ENCODE results near the gene INPP4B. TPM values are rescaled to one million over a fixed set of nuclear protein-coding genes. Genes with fewer than 3 reads are reported as not detected.

The INPP4B gene
- total RNA-seq, 3 donors from 2014 or later = 15.8 to 113 (median 93.4) TPM

DNA sequence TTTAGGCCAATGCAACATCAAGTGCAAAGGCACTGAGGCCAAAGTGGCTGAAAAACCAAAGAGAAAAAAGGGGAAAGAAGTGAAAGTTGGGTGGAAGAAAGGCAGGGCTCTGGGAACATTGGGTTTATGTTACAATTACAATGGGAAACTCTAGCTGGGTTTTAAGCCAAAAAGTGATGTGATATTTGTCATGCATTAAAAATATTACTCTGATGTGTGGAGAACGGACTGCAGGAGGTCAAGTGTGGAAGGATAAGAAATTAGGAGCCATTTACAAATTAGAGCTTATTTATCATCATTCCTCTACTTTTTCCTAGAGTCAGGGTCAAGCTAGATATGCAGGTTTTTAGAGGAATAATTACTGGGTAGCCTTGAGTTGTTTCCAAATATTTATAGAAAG is 516.8 kb downstream of the INPP4B start:
- no peaks in the 10 kb centered on the region for H3K4me1 ChIP-seq
- intact Hi-C loops (cut with DNase I; ENCODE audit: low total_unique reads) = no loop called here
- no peak overlapping the region for H3K27ac ChIP-seq
- no peaks in the 10 kb centered on the region for H3K27me3 ChIP-seq
- H3K4me3 ChIP-seq = no peak overlapping the region
- DNase-seq (ENCODE audit: low spot score in 2 of 2) = no peak
- H3K9me3 ChIP-seq = no peaks in the 10 kb centered on the region
- TF ChIP-seq, protein P1, sequence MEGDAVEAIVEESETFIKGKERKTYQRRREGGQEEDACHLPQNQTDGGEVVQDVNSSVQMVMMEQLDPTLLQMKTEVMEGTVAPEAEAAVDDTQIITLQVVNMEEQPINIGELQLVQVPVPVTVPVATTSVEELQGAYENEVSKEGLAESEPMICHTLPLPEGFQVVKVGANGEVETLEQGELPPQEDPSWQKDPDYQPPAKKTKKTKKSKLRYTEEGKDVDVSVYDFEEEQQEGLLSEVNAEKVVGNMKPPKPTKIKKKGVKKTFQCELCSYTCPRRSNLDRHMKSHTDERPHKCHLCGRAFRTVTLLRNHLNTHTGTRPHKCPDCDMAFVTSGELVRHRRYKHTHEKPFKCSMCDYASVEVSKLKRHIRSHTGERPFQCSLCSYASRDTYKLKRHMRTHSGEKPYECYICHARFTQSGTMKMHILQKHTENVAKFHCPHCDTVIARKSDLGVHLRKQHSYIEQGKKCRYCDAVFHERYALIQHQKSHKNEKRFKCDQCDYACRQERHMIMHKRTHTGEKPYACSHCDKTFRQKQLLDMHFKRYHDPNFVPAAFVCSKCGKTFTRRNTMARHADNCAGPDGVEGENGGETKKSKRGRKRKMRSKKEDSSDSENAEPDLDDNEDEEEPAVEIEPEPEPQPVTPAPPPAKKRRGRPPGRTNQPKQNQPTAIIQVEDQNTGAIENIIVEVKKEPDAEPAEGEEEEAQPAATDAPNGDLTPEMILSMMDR (IDR thresholded peaks at IDR 0.05) = no peak
- TF ChIP-seq POLR2AphosphoS5 (IDR thresholded peaks at IDR 0.05) (no peak), POLR2A (IDR thresholded peaks at IDR 0.05) (no peak)
- no peaks in the 10 kb centered on the region for H3K36me3 ChIP-seq

DNA sequence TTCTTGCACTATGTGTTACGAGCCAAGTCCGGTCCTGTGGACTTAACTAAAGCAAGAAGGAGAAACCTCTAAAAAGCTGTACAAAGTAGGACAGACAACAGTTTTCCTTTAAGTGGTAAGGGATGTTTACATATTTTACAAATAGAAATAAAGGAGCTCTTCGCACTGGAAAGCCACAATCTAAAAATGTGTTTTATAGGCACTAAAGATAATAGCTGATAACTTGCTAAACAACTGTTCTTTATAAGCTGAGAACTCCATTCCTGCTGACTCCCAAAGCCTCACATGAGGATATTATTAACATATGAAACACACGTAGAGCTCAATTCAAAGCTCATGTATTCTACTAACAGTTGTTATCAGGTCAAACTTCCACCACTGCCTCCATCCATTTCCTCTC is 519.9 kb downstream of the INPP4B start:
- H3K27ac ChIP-seq = no peak overlapping the region
- intact Hi-C loops (cut with DNase I; ENCODE audit: low total_unique reads) = no loop called here
- TF ChIP-seq, protein P1 (IDR thresholded peaks at IDR 0.05) = no peak
- no peak for TF ChIP-seq POLR2A (IDR thresholded peaks at IDR 0.05)
- no peak for TF ChIP-seq POLR2AphosphoS5 (IDR thresholded peaks at IDR 0.05)

DNA sequence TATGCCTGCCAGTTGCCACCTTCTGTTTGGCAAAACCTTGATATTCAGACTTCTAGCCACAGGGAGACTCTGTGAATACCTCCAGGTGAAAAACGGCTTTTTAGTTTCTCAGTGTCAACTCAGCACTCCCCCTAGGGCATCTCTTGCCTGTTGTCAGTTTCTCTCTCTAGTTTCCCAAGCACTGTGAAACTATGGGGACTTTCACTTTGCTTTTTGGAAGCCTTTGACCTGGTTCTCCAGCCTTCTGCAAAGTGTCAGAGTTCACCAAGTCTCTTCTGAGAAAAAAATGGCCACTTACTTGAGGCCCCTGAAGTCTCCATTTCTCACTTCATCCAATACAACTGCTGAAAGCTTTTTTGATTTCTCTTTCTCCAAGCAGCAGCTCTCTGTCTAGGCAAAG is 521.5 kb downstream of the INPP4B start:
- TF ChIP-seq, protein P1 (IDR thresholded peaks at IDR 0.05) = no peak
- TF ChIP-seq POLR2A (IDR thresholded peaks at IDR 0.05) (no peak), POLR2AphosphoS5 (IDR thresholded peaks at IDR 0.05) (no peak)
- intact Hi-C loops (cut with DNase I; ENCODE audit: low total_unique reads) = no loop called here
- Histone ChIP-seq H3K9me3 (no peaks in the 10 kb centered on the region), H3K27ac (no peak overlapping the region), H3K36me3 (no peaks in the 10 kb centered on the region), H3K27me3 (no peaks in the 10 kb centered on the region), H3K4me1 (no peaks in the 10 kb centered on the region), H3K4me3 (no peak overlapping the region)
- no peak for DNase-seq (ENCODE audit: low spot score in 2 of 2)

More for the DNA sequence above, 519.9 kb downstream of the INPP4B start:
- Histone ChIP-seq H3K27me3 (no peaks in the 10 kb centered on the region), H3K36me3 (no peaks in the 10 kb centered on the region), H3K4me3 (no peak overlapping the region), H3K4me1 (no peaks in the 10 kb centered on the region), H3K9me3 (no peaks in the 10 kb centered on the region)
- DNase-seq (ENCODE audit: low spot score in 2 of 2) = no peak

DNA sequence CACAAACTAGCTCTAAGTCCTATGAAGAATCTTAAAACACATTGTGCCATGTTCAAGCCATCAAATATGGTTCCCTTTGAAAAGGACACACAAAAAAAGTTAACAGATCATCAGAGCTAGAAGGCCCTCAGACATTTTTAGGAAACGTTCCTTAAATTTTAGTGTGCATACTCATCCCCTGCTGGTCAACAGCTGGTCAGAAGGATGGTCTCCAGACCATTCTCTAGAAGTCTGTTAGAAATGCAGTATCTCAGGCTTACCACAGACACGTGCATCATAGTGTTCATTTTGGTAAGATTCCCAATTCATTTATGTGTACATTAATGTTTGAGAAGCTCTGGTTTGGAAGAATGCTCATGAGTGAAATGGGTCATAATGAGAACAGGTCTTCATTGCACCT is 523.1 kb downstream of the INPP4B start:
- H3K9me3 ChIP-seq = no peaks in the 10 kb centered on the region
- no peaks in the 10 kb centered on the region for H3K4me1 ChIP-seq
- H3K36me3 ChIP-seq = no peaks in the 10 kb centered on the region
- no peak for DNase-seq (ENCODE audit: low spot score in 2 of 2)
- no peaks in the 10 kb centered on the region for H3K27me3 ChIP-seq
- H3K4me3 ChIP-seq = no peak overlapping the region
- no peak overlapping the region for H3K27ac ChIP-seq
- TF ChIP-seq, protein P1 (IDR thresholded peaks at IDR 0.05) = no peak
- TF ChIP-seq POLR2A (IDR thresholded peaks at IDR 0.05) (no peak), POLR2AphosphoS5 (IDR thresholded peaks at IDR 0.05) (no peak)
- intact Hi-C loops (cut with DNase I; ENCODE audit: low total_unique reads) = no loop called here

DNA sequence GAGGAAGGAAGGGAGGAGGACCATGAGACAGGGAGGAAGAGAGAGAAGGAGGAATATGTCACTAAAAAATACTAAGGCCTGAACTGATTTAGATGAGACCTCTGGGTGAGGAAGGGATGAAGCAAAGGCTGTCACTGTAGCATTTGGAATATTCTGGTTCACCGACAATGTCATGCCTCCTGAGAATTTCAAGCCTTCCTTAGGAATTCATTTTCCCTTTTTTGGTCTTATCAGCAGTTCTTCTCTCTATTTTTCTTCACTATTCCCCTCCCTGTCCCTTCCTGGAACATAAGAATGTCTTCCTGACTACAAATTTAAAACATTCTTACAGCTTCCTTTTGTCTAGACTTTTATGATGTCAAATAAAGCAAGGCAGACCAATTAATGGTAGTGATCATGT is 527.8 kb downstream of the INPP4B start:
- no peaks in the 10 kb centered on the region for H3K9me3 ChIP-seq
- TF ChIP-seq POLR2AphosphoS5 (IDR thresholded peaks at IDR 0.05) = no peak
- TF ChIP-seq, protein P1 (IDR thresholded peaks at IDR 0.05) = no peak
- no peak for TF ChIP-seq POLR2A (IDR thresholded peaks at IDR 0.05)
- H3K27ac ChIP-seq = no peak overlapping the region
- intact Hi-C loops (cut with DNase I; ENCODE audit: low total_unique reads) = no loop called here
- H3K4me1 ChIP-seq = no peaks in the 10 kb centered on the region
- no peak overlapping the region for H3K4me3 ChIP-seq
- H3K27me3 ChIP-seq = no peaks in the 10 kb centered on the region
- no peak for DNase-seq (ENCODE audit: low spot score in 2 of 2)
- H3K36me3 ChIP-seq = no peaks in the 10 kb centered on the region

Measured in breast epithelium (tissue), 4 donors.